SK-N-SH treated with all-trans-retinoic acid at 6 μM for 48 hours (cell line): ENCODE results near the gene BIRC3.

Source experiments
- GLIS3 ChIP-seq: fragments of 250-450 bp; sonication (Bioruptor Pico); IDR thresholded peaks from 2 replicates; pipeline ENCODE4 v1.5.0; 2020; ENCODE audit warnings: mild to moderate bottlenecking, moderate library complexity
- OSR1 ChIP-seq: fragments of 250-450 bp; sonication (Bioruptor Pico); IDR thresholded peaks from 2 replicates; pipeline ENCODE4 v1.8.0; 2022; ENCODE audit warnings: moderate library complexity, mild to moderate bottlenecking, inconsistent platforms
- ZC3H10 ChIP-seq: fragments of 250-450 bp; sonication (Bioruptor Pico); IDR thresholded peaks from 2 replicates; pipeline ENCODE4 v1.5.1; 2021; ENCODE audit warnings: mild to moderate bottlenecking, moderate library complexity
- ZFP3 ChIP-seq: fragments of 250-450 bp; sonication (Bioruptor Pico); IDR thresholded peaks from 2 replicates; pipeline ENCODE4 v1.5.0; 2020; ENCODE audit warnings: mild to moderate bottlenecking, moderate library complexity
- ZNF565 ChIP-seq: fragments of 450-650 bp; formaldehyde crosslinking; conservative IDR thresholded peaks from 2 replicates; pipeline ENCODE4 v1.5.0; 2020; ENCODE audit warnings: low read depth, mild to moderate bottlenecking, moderate library complexity

- TF ChIP-seq GLIS3 (CRISPR knock-in tag) (no peak), OSR1 (CRISPR knock-in tag) (no peak), ZNF565 (CRISPR knock-in tag) (no peak), ZC3H10 (CRISPR knock-in tag) (no peak), ZFP3 (CRISPR knock-in tag) (no peak)
These were observed 47.4 kb upstream of the BIRC3 start for GRCh38 chr11:102269927-102270326.
